RWPE2 (cell line): ENCODE measurements around the gene TBL1XR1.
"Not testable (repeated sequence)": the region's sequence is repeated elsewhere in the genome, so short reads cannot be mapped to it uniquely, and the experiment has no call there.

Source experiments
- ATAC-seq: fragments of 200-7000 bp; cut with Tn5 transposase; 3 replicates; pipeline ENCODE4 v1.9.1; 2021; ENCODE audit warnings: low read depth
- DNase-seq: peaks from one replicate; pipeline ENCODE4 v3.0.0-alpha.2; 2020; ENCODE audit warnings: low spot score
- H3K27ac ChIP-seq: fragments of 450-650 bp; 2 replicates; pipeline ENCODE4 v1.5.1; 2017; ENCODE audit warnings: mild to moderate bottlenecking; ENCODE audit not compliant: poor library complexity, severe bottlenecking
- H3K27me3 ChIP-seq: fragments of 250-450 bp; sonication (Bioruptor Pico); 2 replicates; pipeline ENCODE4 v1.5.1; 2021; ENCODE audit warnings: mild to moderate bottlenecking, moderate library complexity; ENCODE audit not compliant: insufficient read depth, poor library complexity, severe bottlenecking
- H3K36me3 ChIP-seq: fragments of 250-450 bp; sonication (Bioruptor Pico); 2 replicates; pipeline ENCODE4 v1.5.1; 2020; ENCODE audit warnings: low read depth, mild to moderate bottlenecking, moderate library complexity
- H3K4me1 ChIP-seq: fragments of 250-450 bp; sonication (Bioruptor Pico); 2 replicates; pipeline ENCODE4 v1.5.1; 2021; ENCODE audit warnings: mild to moderate bottlenecking, moderate library complexity; ENCODE audit not compliant: insufficient read depth, poor library complexity, severe bottlenecking
- H3K4me3 ChIP-seq: fragments of 250-450 bp; sonication (Bioruptor Pico); 2 replicates; pipeline ENCODE4 v1.5.1; 2021; ENCODE audit warnings: mild to moderate bottlenecking, moderate library complexity; ENCODE audit not compliant: severe bottlenecking
- H3K9me3 ChIP-seq: fragments of 250-450 bp; sonication (Bioruptor Pico); 2 replicates; pipeline ENCODE4 v1.5.1; 2021; ENCODE audit warnings: mild to moderate bottlenecking, moderate library complexity; ENCODE audit not compliant: severe bottlenecking
- CTCF ChIP-seq: fragments of 450-650 bp; IDR thresholded peaks from one replicate; pipeline ENCODE4 v1.5.1; 2017; ENCODE audit warnings: mild to moderate bottlenecking, moderate library complexity; ENCODE audit not compliant: poor library complexity, severe bottlenecking

Gene TBL1XR1

GRCh38 chr3:177203689-177204395 lies 6.6 kb upstream of the TBL1XR1 start:
- no peak for TF ChIP-seq CTCF
- peaks cover 8% of the 10 kb centered on the region for H3K4me1 ChIP-seq
- H3K4me3 ChIP-seq = no peak overlapping the region
- no peak overlapping the region for H3K27ac ChIP-seq
- H3K9me3 ChIP-seq = no peaks in the 10 kb centered on the region
- DNase-seq = no peak
- no peaks in the 10 kb centered on the region for H3K36me3 ChIP-seq
- no peaks in the 10 kb centered on the region for H3K27me3 ChIP-seq
- no peak for ATAC-seq

DNA sequence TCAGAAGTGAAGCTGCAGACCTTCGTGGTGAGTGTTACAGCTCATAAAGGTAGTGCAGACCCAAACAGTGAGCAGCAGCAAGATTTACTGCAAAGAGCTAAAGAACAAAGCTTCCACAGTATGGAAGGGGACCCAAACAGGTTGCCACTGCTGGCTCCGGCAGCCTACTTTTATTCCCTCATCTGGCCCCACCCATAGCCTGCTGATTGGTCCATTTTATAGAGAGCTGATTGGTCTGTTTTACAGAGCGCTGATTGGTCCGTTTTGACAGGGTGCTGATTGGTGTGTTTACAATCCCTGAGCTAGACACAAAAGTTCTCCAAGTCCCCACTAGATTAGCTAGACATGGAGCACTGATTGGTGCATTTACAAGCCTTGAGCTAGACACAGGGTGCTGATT lies 5.7 kb upstream of the TBL1XR1 start:
- peaks cover 16% of the 10 kb centered on the region for H3K4me1 ChIP-seq
- DNase-seq, H3K9me3 ChIP-seq, ATAC-seq, H3K27ac ChIP-seq, H3K36me3 ChIP-seq, H3K27me3 ChIP-seq, H3K4me3 ChIP-seq: not testable (repeated sequence)

- Histone ChIP-seq H3K4me3 (no peak overlapping the region), H3K27me3 (no peaks in the 10 kb centered on the region), H3K9me3 (no peaks in the 10 kb centered on the region), H3K36me3 (no peaks in the 10 kb centered on the region), H3K4me1 (peaks cover 16% of the 10 kb centered on the region), H3K27ac (peak overlapping the region; percentile 53)
- peak; percentile 71 for DNase-seq
- TF ChIP-seq CTCF = no peak
- ATAC-seq = peak; percentile 79
Observed at GRCh38 chr3:177201700-177202397, 4.6 kb upstream of the TBL1XR1 start.

DNA sequence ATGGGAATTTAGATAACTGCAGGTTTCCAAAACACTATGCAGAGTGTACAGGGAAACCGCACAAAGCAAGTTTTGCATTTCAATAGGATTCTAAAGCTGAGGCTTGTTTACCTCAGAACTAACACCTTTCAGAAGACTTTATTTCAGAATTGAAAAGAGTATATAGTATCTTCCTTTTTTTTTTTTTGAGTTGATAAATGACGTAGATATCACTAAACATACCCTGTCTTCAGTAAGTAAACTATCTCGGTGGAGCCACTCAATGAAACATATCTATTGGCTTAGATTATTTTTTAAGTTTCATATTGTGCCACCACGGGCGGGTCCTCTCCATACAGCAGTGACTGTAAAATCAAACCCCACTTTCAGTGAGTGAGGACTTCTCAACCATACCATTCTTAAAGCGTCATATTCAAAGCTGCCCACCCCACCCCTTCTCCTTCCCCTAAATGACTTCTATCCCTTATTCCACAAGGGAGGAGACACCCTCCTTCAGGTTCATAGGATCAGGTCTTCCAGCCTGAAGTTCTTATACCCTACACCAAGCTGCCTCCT lies 2.0 kb upstream of the TBL1XR1 start:
- H3K4me3 ChIP-seq = no peak overlapping the region
- no peak for ATAC-seq
- peaks cover 22% of the 10 kb centered on the region for H3K4me1 ChIP-seq
- peak overlapping the region; percentile 96 for H3K27ac ChIP-seq
- H3K9me3 ChIP-seq = no peaks in the 10 kb centered on the region
- no peaks in the 10 kb centered on the region for H3K27me3 ChIP-seq
- peaks cover 2% of the 10 kb centered on the region; the same call in 1 of the 2 replicates for H3K36me3 ChIP-seq
- no peak for DNase-seq
- no peak for TF ChIP-seq CTCF

GRCh38 chr3:177197727-177198460 lies 612 bp upstream of the TBL1XR1 start:
- Histone ChIP-seq H3K36me3 (peaks cover 4% of the 10 kb centered on the region; the same call in 1 of the 2 replicates), H3K27ac (peak overlapping the region; percentile 96), H3K4me1 (peaks cover 28% of the 10 kb centered on the region), H3K9me3 (no peaks in the 10 kb centered on the region), H3K4me3 (peak overlapping the region; percentile 59), H3K27me3 (no peaks in the 10 kb centered on the region)
- DNase-seq = no peak
- peak; percentile 6 for ATAC-seq
- no peak for TF ChIP-seq CTCF
